Measurements from ENCODE around the gene KIF5B.

- no peak for TF ChIP-seq SRF (IDR thresholded peaks at IDR 0.05; ENCODE audit: low read depth)
- TF ChIP-seq RAD21 (IDR thresholded peaks at IDR 0.05; ENCODE audit: low read depth) = no peak
- no peak for TF ChIP-seq CTCF (IDR thresholded peaks at IDR 0.05 in 2 of 3, conservative IDR thresholded peaks at IDR 0.05 in 1 of 3; ENCODE audit: borderline replicate concordance in 1 of 3, insufficient read depth in 1 of 3, low read depth in 2 of 3, low read length in 2 of 3)
- no peak for TF ChIP-seq SP1 (IDR thresholded peaks at IDR 0.05; ENCODE audit: low read depth)
- no peak for TF ChIP-seq CEBPB (IDR thresholded peaks at IDR 0.05; ENCODE audit: low read depth)
- TF ChIP-seq POLR2AphosphoS5 (IDR thresholded peaks at IDR 0.05; ENCODE audit: low read depth, low read length) = no peak
- TF ChIP-seq ELF1 (IDR thresholded peaks at IDR 0.05; ENCODE audit: borderline replicate concordance, low read depth) = no peak
- no peak for TF ChIP-seq TCF7L2 (IDR thresholded peaks at IDR 0.05; ENCODE audit: borderline replicate concordance, extremely low read depth, insufficient read depth, insufficient read length)
- no peak for TF ChIP-seq EZH2 (IDR thresholded peaks at IDR 0.05)
- TF ChIP-seq FOSL1 (IDR thresholded peaks at IDR 0.05; ENCODE audit: low read depth) = no peak
- TF ChIP-seq POLR2A (IDR thresholded peaks at IDR 0.05; ENCODE audit: borderline replicate concordance, extremely low read depth, insufficient read depth, insufficient read length) = no peak
- no peak for TF ChIP-seq MAX (IDR thresholded peaks at IDR 0.05)
Measured at GRCh38 chr10:32031424-32031823, 24.8 kb downstream of the KIF5B start.

Measured in HCT116 (cell line).